ENCODE data around the gene MTRFR.
A peak's percentile ranks its signal among the peaks of the same experiment; 100 is the strongest.
"Not testable (repeated sequence)": the region's sequence is repeated elsewhere in the genome, so short reads cannot be mapped to it uniquely, and the experiment has no call there.

Gene MTRFR

GRCh38 chr12:123232807-123233504, at the start of gene MTRFR, which contains the start of gene MPHOSPH9:
MTRFR (plus strand) TSS chr12:123233436; CDS start chr12:123253675, 20,239 bp downstream.
MPHOSPH9 (minus strand) TSS chr12:123233141; CDS start chr12:123230364, 2,777 bp downstream.
- Histone ChIP-seq H2AFZ (ENCODE audit: low read length) (peak within 1 kb of the TSS; percentile 83), H3K4me2 (ENCODE audit: low read depth, low read length) (peak within 1 kb of the TSS; percentile 83), H3K27me3 (replicated peaks; ENCODE audit: insufficient read depth, low read length) (no peaks in the 10 kb centered on the region), H3K9me3 (replicated peaks; ENCODE audit: insufficient read depth, low read length) (no peaks in the 10 kb centered on the region), H3K36me3 (replicated peaks; ENCODE audit: insufficient read depth, low read length) (no peaks in the 10 kb centered on the region), H3K79me2 (ENCODE audit: low read length) (peaks cover 74% of the 10 kb centered on the region), H3K4me3 (ENCODE audit: low read length) (peak within 1 kb of the TSS; percentile 87), H3K27ac (ENCODE audit: low read length) (peak within 1 kb of the TSS; percentile 62; the same call in 1 of the 2 replicates), H3K9ac (ENCODE audit: low read length) (peak within 1 kb of the TSS; percentile 84), H4K20me1 (ENCODE audit: insufficient read depth, low read length) (no peaks in the 10 kb centered on the region), H3K9me2 (replicated peaks; ENCODE audit: insufficient read depth, low read length) (no peaks in the 10 kb centered on the region), H3K4me1 (ENCODE audit: low read length) (peaks cover 6% of the 10 kb centered on the region; the same call in 1 of the 2 replicates), H3F3A (ENCODE audit: insufficient read depth, low read length) (0 out of 2 replicates have a peak, but pooled peaks cover 7% of the 10 kb centered on the region)
- TF ChIP-seq CTCF (IDR thresholded peaks at IDR 0.05; ENCODE audit: low read length) (no peak), EZH2 (optimal IDR thresholded peaks at IDR 0.05; ENCODE audit: low read depth, low read length) (no peak), EZH2phosphoT487 (IDR thresholded peaks at IDR 0.05; ENCODE audit: low read length) (no peak)
- DNase-seq, result peak; percentile 96

GRCh38 chr12:123187637-123188036, 45.6 kb upstream of the MTRFR start:
- no peak for TF ChIP-seq CTCF (IDR thresholded peaks at IDR 0.05; ENCODE audit: low read length)
- TF ChIP-seq EZH2phosphoT487 (IDR thresholded peaks at IDR 0.05; ENCODE audit: low read length), result no peak
- TF ChIP-seq EZH2 (optimal IDR thresholded peaks at IDR 0.05; ENCODE audit: low read depth, low read length), result no peak
- Histone ChIP-seq H3K4me2 (ENCODE audit: low read depth, low read length) (no peak overlapping the region), H3F3A (ENCODE audit: insufficient read depth, low read length) (no peaks in the 10 kb centered on the region), H3K4me1 (ENCODE audit: low read length) (no peaks in the 10 kb centered on the region), H3K27ac (ENCODE audit: low read length) (no peak overlapping the region), H3K36me3 (replicated peaks; ENCODE audit: insufficient read depth, low read length) (no peaks in the 10 kb centered on the region), H3K79me2 (ENCODE audit: low read length) (no peaks in the 10 kb centered on the region), H3K27me3 (replicated peaks; ENCODE audit: insufficient read depth, low read length) (no peaks in the 10 kb centered on the region), H3K9me3 (replicated peaks; ENCODE audit: insufficient read depth, low read length) (no peaks in the 10 kb centered on the region), H4K20me1 (ENCODE audit: insufficient read depth, low read length) (no peaks in the 10 kb centered on the region), H3K9ac (ENCODE audit: low read length) (no peak overlapping the region), H3K9me2 (replicated peaks; ENCODE audit: insufficient read depth, low read length) (no peaks in the 10 kb centered on the region), H2AFZ (ENCODE audit: low read length) (no peak overlapping the region), H3K4me3 (ENCODE audit: low read length) (no peak overlapping the region)
- DNase-seq, result no peak

GRCh38 chr12:123199936-123200335, 33.3 kb upstream of the MTRFR start:
- Histone ChIP-seq H3K36me3 (replicated peaks; ENCODE audit: insufficient read depth, low read length) (no peaks in the 10 kb centered on the region; the same call in 1 of the 2 replicates), H3K27me3 (replicated peaks; ENCODE audit: insufficient read depth, low read length) (no peaks in the 10 kb centered on the region), H3K4me3 (ENCODE audit: low read length) (no peak overlapping the region), H3F3A (ENCODE audit: insufficient read depth, low read length) (no peaks in the 10 kb centered on the region), H3K9me2 (replicated peaks; ENCODE audit: insufficient read depth, low read length) (no peaks in the 10 kb centered on the region), H3K4me2 (ENCODE audit: low read depth, low read length) (no peak overlapping the region), H2AFZ (ENCODE audit: low read length) (no peak overlapping the region), H3K79me2 (ENCODE audit: low read length) (no peaks in the 10 kb centered on the region), H3K9me3 (replicated peaks; ENCODE audit: insufficient read depth, low read length) (no peaks in the 10 kb centered on the region), H4K20me1 (ENCODE audit: insufficient read depth, low read length) (no peaks in the 10 kb centered on the region), H3K9ac (ENCODE audit: low read length) (no peak overlapping the region), H3K4me1 (ENCODE audit: low read length) (no peaks in the 10 kb centered on the region), H3K27ac (ENCODE audit: low read length) (no peak overlapping the region)
- no peak for TF ChIP-seq EZH2 (optimal IDR thresholded peaks at IDR 0.05; ENCODE audit: low read depth, low read length)
- no peak for DNase-seq

- TF ChIP-seq EZH2phosphoT487 (IDR thresholded peaks at IDR 0.05; ENCODE audit: low read length), result no peak
- TF ChIP-seq EZH2 (optimal IDR thresholded peaks at IDR 0.05; ENCODE audit: low read depth, low read length), result no peak
- no peak for TF ChIP-seq CTCF (IDR thresholded peaks at IDR 0.05; ENCODE audit: low read length)
- Histone ChIP-seq H3K4me3 (ENCODE audit: low read length) (no peak overlapping the region), H3K9me3 (replicated peaks; ENCODE audit: insufficient read depth, low read length) (no peaks in the 10 kb centered on the region), H3K27ac (ENCODE audit: low read length) (no peak overlapping the region), H3K36me3 (replicated peaks; ENCODE audit: insufficient read depth, low read length) (no peaks in the 10 kb centered on the region; the same call in 1 of the 2 replicates), H3K9ac (ENCODE audit: low read length) (no peak overlapping the region), H3K4me1 (ENCODE audit: low read length) (no peaks in the 10 kb centered on the region), H4K20me1 (ENCODE audit: insufficient read depth, low read length) (no peaks in the 10 kb centered on the region), H2AFZ (ENCODE audit: low read length) (no peak overlapping the region), H3K79me2 (ENCODE audit: low read length) (no peaks in the 10 kb centered on the region), H3K9me2 (replicated peaks; ENCODE audit: insufficient read depth, low read length) (no peaks in the 10 kb centered on the region), H3F3A (ENCODE audit: insufficient read depth, low read length) (no peaks in the 10 kb centered on the region), H3K27me3 (replicated peaks; ENCODE audit: insufficient read depth, low read length) (no peaks in the 10 kb centered on the region), H3K4me2 (ENCODE audit: low read depth, low read length) (no peak overlapping the region)
- DNase-seq, result no peak
These were observed 32.8 kb upstream of the MTRFR start for GRCh38 chr12:123200414-123200813.

GRCh38 chr12:123206794-123207193, 26.4 kb upstream of the MTRFR start:
- not testable (repeated sequence) for H3K9me2 ChIP-seq (replicated peaks; ENCODE audit: insufficient read depth, low read length); H4K20me1 ChIP-seq (ENCODE audit: insufficient read depth, low read length); H3K27ac ChIP-seq (ENCODE audit: low read length); H3F3A ChIP-seq (ENCODE audit: insufficient read depth, low read length); H2AFZ ChIP-seq (ENCODE audit: low read length); H3K79me2 ChIP-seq (ENCODE audit: low read length); H3K9me3 ChIP-seq (replicated peaks; ENCODE audit: insufficient read depth, low read length); H3K27me3 ChIP-seq (replicated peaks; ENCODE audit: insufficient read depth, low read length); H3K4me3 ChIP-seq (ENCODE audit: low read length); DNase-seq; H3K4me1 ChIP-seq (ENCODE audit: low read length); H3K9ac ChIP-seq (ENCODE audit: low read length); H3K36me3 ChIP-seq (replicated peaks; ENCODE audit: insufficient read depth, low read length); H3K4me2 ChIP-seq (ENCODE audit: low read depth, low read length)
